NCI-H2107 treated with DMSO at 0.1 percent for 48 hours (cell line): Measurements from ENCODE around the gene CETN2.
"Not testable (repeated sequence)": the region's sequence is repeated elsewhere in the genome, so short reads cannot be mapped to it uniquely, and the experiment has no call there.

ENCODE experiments used
- DNase-seq: peaks from one replicate; lab custom pipeline; 2025; ENCODE audit not compliant: unreplicated experiment; lab: John Stamatoyannopoulos, UW

Gene CETN2

DNA sequence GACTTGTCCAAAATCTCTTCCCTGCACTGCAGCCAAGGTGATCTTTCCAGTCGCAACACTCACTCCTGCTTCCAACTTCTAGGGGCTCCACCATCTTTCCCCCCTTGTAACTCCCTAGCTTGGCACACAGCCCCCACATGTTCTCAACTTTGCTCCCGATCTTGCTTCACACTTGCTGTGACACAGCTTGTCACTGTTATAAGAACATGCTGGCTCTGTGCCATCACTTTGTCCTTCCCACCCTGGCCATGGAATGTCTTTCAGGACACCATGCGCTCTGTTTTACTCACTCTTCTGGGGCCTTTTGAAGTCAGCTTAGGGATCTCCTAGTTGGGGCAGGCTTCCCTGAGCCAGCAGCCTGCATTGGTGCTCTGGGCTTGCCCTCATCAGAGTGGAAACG lies 2.8 kb upstream of the CETN2 start:
- DNase-seq = no peak

DNA sequence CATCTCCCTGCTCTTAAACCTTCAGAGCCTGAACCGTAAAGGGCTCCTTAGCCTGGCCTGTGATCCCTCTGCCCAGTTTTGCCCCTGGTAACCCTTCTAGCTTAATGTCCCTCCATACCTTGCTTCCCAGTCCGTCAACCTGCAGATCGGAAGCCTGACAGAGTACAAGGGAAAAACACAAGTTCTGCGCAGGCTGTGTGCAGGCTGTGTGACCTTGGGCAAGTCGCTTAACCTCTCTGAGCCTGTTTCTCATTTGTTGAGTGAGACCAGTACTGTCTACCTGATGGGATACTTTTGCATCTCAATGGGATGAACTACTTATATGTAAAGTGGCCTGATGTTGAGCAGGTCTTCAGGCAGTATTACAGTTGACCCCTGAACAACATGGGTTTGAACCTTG lies 2.0 kb upstream of the CETN2 start:
- DNase-seq = no peak

DNA sequence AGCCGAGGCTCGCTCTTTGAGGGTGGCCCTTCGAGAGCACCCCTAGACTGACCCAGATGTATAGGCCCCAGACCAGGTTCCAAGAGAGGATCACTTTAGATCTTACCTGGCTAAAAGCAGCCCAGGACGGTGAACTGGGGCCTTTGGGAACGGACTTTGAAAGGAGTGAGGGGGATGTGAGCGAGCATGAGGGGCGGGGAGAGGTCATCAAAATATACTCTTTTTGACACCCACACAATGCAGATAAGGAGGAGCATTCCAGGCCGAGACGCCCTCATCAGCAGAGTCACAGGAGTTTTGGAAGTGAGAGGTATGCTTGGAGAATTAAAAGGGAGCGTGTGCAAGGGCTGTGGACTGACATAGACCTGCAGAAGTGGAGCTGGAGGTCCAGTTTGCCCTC lies 834 bp upstream of the CETN2 start:
- DNase-seq = no peak

DNA sequence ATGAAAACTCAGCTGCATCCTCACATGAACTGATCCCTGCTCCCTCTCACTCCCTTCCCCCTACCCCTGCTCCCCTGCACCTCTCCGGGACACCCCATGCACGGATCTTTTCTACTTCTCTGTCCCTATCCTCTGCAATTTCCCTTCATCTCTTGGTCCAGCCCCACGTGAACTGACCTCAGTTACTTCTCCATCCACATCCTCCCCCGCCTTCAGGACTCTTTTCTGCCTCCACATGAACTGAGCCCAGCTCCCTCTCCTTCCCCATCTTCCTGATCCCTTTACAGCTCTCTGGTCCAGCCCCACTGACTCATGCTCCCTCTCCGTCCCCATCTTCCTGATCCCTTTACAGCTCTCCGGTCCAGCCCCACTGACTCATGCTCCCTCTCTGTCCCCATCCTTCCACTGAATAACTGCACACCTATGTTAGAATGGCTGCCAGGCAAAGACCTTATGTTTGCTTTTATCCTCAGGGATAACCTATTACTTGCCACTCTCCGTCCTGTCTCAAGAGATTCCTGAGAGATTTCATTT lies 5.6 kb downstream of the CETN2 start:
- DNase-seq = no peak

DNA sequence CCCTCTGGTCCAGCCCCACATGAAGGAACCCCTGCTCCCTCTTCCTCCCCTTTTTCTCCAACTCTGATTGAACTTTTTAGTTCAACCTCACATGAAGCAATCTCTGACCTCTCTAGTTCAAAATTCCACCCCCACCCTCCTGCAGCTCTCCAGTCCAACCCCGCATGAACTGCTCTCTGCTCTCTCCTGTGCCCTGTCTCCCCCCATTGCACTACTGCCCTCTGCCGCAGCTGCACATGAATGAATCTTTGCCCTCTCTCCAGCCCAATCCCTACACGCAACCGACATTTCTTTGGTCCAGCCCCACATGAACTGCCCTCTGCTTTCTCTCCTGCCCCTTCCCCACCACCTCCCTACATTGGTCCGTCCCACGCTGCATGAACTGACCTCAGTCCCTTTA lies 6.9 kb downstream of the CETN2 start:
- no peak for DNase-seq

DNA sequence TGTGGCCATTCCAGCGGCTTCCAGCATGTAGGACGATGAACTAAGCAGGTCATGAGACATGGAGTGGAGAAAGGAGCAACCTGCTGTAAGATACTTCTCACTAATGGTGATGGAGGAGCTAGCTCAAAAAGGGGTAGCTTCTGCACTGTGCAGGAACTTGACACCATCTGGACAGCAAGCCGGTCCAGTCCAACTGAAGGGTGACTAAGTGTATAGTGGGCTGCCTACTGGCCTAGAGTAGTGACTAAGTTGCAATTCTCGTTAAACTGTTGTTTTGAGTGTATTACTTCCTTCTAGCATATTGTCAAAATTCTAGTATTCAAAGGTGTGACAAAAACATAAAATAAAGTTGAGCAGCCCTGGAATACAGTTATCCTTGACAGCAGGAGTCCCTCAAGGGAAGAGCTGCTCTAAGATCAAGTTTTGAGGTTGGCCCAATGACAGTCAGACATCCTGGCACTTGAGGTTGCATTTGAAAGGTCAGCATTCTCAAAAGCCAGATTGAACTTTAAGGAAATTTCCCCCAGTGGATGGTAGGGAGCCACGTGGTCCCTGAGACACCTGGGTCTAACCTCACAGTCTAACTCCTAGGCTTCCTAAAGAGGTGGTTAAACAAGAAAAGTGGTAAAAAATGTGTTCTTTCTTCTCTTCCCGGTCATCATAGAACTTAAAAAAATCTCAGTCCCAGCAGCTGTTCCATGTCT lies 8.0 kb downstream of the CETN2 start:
- DNase-seq = no peak

DNA sequence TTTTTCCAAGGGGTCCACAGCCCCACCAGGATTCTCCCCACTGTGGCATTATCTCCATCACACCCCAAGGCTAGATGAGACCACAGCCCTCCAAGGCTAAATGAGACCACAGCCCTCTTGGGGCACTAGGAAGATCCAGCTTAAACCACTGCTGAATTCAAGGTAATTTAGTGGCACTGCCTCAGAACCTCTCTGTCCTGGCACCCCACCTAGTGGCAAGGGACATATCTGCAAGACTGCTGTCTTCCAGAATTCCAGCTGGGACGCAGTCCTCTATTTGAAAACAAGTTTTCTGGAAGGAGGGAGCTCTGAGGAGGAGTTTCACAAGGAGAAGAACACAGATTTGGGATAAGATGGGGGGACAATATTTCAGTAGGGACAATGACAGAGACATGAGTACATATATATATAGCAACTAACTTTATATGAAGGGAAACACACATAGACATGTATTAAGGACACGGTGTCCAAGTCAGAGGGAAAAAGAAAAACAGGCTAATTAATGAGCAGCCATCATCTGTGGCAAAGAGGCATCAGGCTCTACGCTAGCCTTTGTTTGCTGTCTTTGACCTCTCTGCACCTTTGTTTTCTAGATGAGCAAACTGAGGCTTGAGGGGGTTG lies 9.3 kb downstream of the CETN2 start:
- DNase-seq = peak; percentile 34

DNA sequence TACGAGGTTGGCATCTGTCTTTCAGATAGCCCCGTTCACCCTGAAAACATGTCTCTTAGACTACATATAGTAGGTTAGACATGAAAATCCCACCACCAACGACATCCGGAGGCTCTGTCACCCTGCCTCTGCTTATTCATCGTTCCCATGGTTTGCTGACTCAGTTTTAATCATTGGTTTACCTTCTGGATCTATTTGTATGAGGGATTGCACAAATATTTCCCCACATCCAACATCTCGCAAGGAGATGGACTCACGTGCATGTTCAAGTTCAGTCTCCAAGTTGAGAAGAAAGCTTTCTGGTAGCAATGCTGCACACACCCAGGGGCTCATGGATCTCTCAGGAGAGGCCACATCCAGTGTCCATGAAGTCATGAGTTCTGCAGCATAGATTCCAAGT lies 10.8 kb downstream of the CETN2 start:
- DNase-seq = no peak

DNA sequence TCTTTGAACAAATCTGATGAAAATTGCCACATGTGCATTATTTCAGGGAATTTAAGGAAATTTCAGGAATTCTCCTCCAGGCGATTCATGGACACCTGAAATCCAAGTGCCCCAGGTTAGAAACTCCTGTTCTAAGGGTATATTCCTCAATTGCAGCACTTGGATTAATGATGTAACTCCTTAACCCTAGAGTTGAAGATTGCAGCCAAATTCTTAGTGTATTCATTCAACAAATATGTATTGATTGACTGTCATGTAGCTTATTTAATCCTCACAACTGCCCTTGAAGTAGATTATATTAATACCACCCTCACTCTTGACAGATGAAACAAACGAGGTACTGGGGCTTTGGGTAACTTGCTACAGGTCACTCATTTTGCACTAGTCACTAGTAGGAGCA lies 11.3 kb downstream of the CETN2 start:
- no peak for DNase-seq

DNA sequence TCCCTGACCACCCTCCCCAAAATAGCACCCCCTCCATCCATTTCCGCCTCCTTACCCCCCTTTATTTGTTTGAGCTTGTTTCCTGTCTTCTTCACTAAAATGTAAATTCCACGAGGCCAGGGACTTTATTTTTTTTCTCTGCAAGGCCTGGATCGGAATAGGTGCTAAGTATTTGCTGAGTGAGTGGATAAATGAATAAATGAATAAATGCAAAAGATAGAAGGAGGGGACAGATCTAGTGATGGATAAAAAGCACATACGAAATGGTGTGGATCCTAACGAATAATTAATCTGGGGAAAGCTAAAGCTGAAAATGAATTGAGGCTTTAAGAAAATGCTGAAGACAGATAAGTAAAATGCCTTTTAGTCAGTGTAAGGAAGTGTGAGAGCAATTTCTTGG lies 12.2 kb downstream of the CETN2 start:
- no peak for DNase-seq

DNA sequence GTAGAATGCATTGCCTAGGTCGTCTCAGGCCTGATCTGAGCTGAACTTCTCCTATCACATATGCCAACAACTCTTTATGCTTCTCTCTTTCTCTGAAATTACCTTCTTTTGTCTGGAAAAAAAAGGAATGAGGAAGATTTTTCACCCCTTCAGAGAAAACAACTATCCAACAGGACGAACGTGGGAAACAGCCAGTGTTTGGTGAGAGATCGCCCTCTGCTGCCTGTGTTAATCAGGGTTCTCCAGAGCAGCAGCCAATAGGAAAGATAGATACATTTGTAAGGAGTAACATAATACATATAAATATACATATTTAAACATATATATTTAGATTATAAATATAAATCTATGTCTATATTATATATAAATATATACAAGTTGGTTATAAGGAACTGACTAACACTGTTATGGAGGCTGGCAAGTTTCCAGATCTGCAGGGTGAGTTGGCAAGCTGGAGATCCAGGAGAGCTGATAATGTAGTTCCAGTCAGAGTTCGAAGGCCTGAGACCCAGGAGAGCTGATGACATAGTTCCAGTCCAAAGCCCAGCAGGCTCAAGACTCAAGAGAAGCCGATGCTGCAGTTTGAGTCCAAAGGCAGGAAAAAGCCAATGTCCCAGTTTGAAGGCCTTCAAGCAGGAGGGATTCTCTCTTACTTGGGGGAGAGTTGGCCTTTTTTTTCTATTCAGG lies 13.3 kb downstream of the CETN2 start:
- DNase-seq = peak; percentile 3

DNA sequence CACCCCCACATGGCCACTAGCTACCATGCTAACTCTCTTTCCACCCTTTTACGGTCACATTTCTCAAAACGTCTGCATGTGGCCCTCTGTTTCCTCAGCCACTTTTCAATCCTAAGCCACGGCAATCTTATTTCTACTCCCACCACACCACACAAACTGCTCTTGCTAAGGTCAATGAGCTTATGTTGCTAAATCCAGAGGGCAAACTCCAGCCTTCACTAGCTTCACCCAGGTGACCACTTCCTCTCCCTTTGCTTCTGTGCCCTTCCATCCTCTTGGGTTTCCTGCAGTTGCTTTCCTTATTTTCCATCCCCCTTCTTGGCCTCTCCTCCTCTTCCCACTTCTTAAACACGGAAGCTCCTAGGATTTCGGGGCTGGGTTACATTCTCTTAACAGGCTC lies 16.5 kb downstream of the CETN2 start:
- no peak for DNase-seq

DNA sequence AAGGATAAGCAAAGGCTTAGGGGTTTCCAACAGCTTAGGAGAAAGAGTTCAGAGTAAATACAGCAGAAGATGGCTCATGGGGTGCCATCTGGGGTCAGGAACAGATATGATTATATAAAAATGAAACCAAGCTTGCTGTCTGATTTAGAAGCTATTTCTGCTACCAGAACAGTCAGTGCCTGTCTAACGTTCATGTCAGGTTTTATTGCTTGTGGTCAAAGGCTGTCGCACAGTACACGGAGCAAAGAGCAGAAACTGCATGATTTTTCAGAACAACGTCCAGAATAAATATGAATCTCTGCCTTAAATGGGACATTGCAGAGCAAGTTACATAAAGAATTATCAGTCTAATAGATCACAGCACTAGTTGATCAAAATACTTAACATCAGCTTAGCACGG lies 17.4 kb downstream of the CETN2 start:
- DNase-seq = no peak

DNA sequence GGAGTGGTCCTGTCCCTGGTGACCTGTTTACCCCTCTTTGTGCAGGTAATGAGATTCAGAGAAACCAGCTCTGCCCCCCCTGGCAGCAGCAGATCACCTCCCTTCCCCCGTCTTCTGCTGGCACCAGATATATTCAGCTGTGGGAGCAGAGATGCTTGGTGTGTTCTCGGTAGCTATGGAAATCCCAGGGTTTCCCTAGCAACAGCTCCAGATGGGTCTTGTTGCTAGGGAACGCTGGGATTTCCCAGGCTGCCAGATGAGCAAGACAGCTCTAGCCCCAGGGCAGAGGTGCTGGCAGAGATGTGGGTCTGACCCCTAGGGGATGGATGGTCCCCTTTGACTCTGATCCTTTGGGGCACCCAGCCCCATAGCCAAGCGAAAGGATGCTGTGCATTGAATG lies 20.2 kb downstream of the CETN2 start:
- DNase-seq = no peak

DNA sequence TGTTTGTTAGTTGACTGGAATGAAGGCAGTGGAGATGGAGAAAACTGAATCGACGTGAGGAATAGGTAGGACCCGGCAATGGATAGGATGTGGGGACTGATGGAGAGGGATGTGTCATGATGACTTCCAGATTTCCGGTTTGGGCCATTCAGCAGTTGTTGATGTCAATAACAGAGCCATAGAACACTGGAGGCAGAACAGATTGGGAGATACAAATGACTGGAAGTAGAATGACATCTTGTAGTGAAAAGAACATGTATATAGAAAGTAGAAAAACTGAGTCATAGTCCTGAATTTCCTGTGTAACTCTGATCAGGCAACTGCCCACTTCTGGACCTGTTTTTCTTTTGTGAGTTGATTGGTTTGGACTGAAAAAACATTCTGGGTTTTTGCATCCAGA lies 24.5 kb downstream of the CETN2 start:
- no peak for DNase-seq

DNA sequence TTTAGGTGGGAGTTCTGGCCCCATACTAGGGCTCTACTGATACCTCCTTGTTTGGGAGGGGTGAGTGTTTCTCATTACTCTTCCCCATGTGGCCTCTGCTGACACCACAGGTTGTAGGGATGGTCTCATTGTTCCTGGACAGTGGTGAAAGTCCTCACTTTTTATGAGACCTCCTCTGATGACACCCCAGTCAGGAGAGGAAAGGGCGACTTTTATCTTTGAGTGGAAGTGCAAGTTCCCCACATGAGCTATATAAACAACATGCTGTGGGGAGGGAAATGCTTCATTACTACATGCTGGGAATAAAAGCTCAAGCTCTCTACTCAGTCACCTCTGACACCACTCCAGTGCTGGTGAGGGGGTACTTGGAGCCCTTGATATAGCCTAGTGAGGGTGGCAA lies 31.6 kb downstream of the CETN2 start:
- no peak for DNase-seq

DNA sequence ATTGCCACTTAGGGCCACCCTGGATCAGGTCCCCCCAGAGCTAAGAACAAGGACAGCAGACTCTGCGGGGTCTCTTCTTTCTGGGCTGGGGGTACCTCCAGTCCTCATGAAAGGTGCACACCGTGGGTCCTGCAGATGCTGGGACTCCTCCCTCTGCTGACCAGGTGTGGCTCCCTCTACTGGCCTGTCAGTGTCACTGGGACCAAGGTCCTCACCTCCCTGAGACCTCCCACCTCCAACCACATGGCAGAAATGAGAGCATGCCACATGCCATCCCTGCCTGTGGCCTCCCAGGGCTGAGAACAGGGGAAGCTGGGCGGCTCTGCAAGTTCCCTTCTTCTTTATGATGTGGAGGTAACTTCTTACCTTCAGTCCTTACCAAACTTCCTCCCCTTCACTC lies 43.5 kb downstream of the CETN2 start:
- not testable (repeated sequence) for DNase-seq
